HG03521 (cell line): ENCODE data around the gene STX18.
"Not testable (repeated sequence)": the region's sequence is repeated elsewhere in the genome, so short reads cannot be mapped to it uniquely, and the experiment has no call there.

Experiments used
- ATAC-seq: cut with Tn5 transposase; IDR thresholded peaks from one replicate; pipeline ENCODE4 v1.9.1; 2021; ENCODE audit warnings: mild to moderate bottlenecking, moderate library complexity; ENCODE audit not compliant: unreplicated experiment

The STX18 gene

GRCh38 chr4:4481399-4481994 is 60.4 kb downstream of the STX18 start:
- ATAC-seq, result no peak

- ATAC-seq, result no peak
These were observed 61.0 kb downstream of the STX18 start for GRCh38 chr4:4480685-4481398.

- no peak for ATAC-seq
These were observed 61.6 kb downstream of the STX18 start for GRCh38 chr4:4480205-4480604.

- no peak for ATAC-seq
These were observed 62.5 kb downstream of the STX18 start for GRCh38 chr4:4479366-4479765.

- ATAC-seq, result no peak
These were observed 64.1 kb downstream of the STX18 start for GRCh38 chr4:4477796-4478195.

- ATAC-seq, result no peak
These were observed 64.5 kb downstream of the STX18 start for GRCh38 chr4:4477391-4477790.

GRCh38 chr4:4474476-4474875 is 67.4 kb downstream of the STX18 start:
- no peak for ATAC-seq

GRCh38 chr4:4472344-4472958 is 69.4 kb downstream of the STX18 start:
- no peak for ATAC-seq

- ATAC-seq, result no peak
These were observed 70.7 kb downstream of the STX18 start for GRCh38 chr4:4471195-4471594.

GRCh38 chr4:4470208-4470607 is 71.6 kb downstream of the STX18 start:
- ATAC-seq, result no peak

- ATAC-seq, result not testable (repeated sequence)
These were observed 76.6 kb downstream of the STX18 start for GRCh38 chr4:4465238-4465637.

- no peak for ATAC-seq
These were observed 78.9 kb downstream of the STX18 start for GRCh38 chr4:4462970-4463369.

- no peak for ATAC-seq
These were observed 80.0 kb downstream of the STX18 start for GRCh38 chr4:4461850-4462249.

GRCh38 chr4:4461178-4461577 is 80.7 kb downstream of the STX18 start:
- ATAC-seq, result no peak

GRCh38 chr4:4460759-4461158 is 81.1 kb downstream of the STX18 start:
- ATAC-seq, result no peak

- ATAC-seq, result no peak
These were observed 82.7 kb downstream of the STX18 start for GRCh38 chr4:4459181-4459580.

GRCh38 chr4:4457803-4458553 is 83.9 kb downstream of the STX18 start:
- no peak for ATAC-seq

GRCh38 chr4:4456816-4457578 is 84.9 kb downstream of the STX18 start:
- no peak for ATAC-seq

- no peak for ATAC-seq
These were observed 85.5 kb downstream of the STX18 start for GRCh38 chr4:4456351-4456750.

GRCh38 chr4:4455210-4455865 is 86.5 kb downstream of the STX18 start:
- peak; percentile 61 for ATAC-seq
